H9 (cell line): ENCODE data around the gene BCAS4. TPM values are rescaled to one million over a fixed set of nuclear protein-coding genes. Genes with fewer than 3 reads are reported as not detected.
A peak's percentile ranks its signal among the peaks of the same experiment; 100 is the strongest.

ENCODE experiments used
- DNase-seq: peaks from one replicate; pipeline ENCODE4 v3.0.0-alpha.2; 2017
- H2AFZ ChIP-seq: one replicate; pipeline ENCODE4 v1.6.1; 2013; ENCODE audit warnings: mild to moderate bottlenecking, low read length, control low read depth, moderate library complexity
- H2AK5ac ChIP-seq: 2 replicates; pipeline ENCODE4 v1.6.1; 2013; ENCODE audit warnings: low read length, control low read depth, mixed read lengths; ENCODE audit not compliant: insufficient read length
- H2BK120ac ChIP-seq: one replicate; pipeline ENCODE4 v1.6.1; 2013; ENCODE audit warnings: low read depth, mild to moderate bottlenecking, low read length, control low read depth, inconsistent platforms; ENCODE audit not compliant: poor library complexity, severe bottlenecking
- H2BK12ac ChIP-seq: 2 replicates; pipeline ENCODE4 v1.6.1; 2013; ENCODE audit warnings: low read length, control low read depth, mixed read lengths, low read depth; ENCODE audit not compliant: insufficient read length
- H2BK15ac ChIP-seq: 2 replicates; pipeline ENCODE4 v1.6.1; 2013; ENCODE audit warnings: low read depth, low read length, control low read depth
- H2BK20ac ChIP-seq: one replicate; pipeline ENCODE4 v1.6.1; 2013; ENCODE audit warnings: low read depth, mild to moderate bottlenecking, low read length, control low read depth, inconsistent platforms; ENCODE audit not compliant: poor library complexity, severe bottlenecking
- H2BK5ac ChIP-seq: 2 replicates; pipeline ENCODE4 v1.6.1; 2013; ENCODE audit warnings: low read length, control low read depth, mixed read lengths; ENCODE audit not compliant: insufficient read length
- H3K14ac ChIP-seq: 2 replicates; pipeline ENCODE4 v1.6.1; 2013; ENCODE audit warnings: low read length, control low read depth; ENCODE audit not compliant: insufficient read depth
- H3K18ac ChIP-seq: 2 replicates; pipeline ENCODE4 v1.6.1; 2013; ENCODE audit warnings: low read depth, mild to moderate bottlenecking, mixed read lengths, low read length, control low read depth; ENCODE audit not compliant: insufficient read length
- H3K23ac ChIP-seq: 2 replicates; pipeline ENCODE4 v1.6.1; 2013; ENCODE audit warnings: low read length, control low read depth, mixed read lengths, low read depth; ENCODE audit not compliant: insufficient read length
- H3K23me2 ChIP-seq: 2 replicates; pipeline ENCODE4 v1.6.1; 2013; ENCODE audit warnings: low read depth, mild to moderate bottlenecking, mixed read lengths, low read length, control low read depth; ENCODE audit not compliant: insufficient read length, poor library complexity, severe bottlenecking
- H3K27ac ChIP-seq: 2 replicates; pipeline ENCODE4 v1.5.1; 2013; ENCODE audit warnings: low read length, control low read depth, mixed read lengths, low read depth; ENCODE audit not compliant: insufficient read length
- H3K27me3 ChIP-seq: 2 replicates; pipeline ENCODE4 v1.6.1; 2013; ENCODE audit warnings: low read length, control low read depth, inconsistent platforms; ENCODE audit not compliant: insufficient read depth
- H3K4ac ChIP-seq: 2 replicates; pipeline ENCODE4 v1.6.1; 2013; ENCODE audit warnings: low read depth, mild to moderate bottlenecking, control low read depth, inconsistent platforms, low read length, moderate library complexity
- H3K4me1 ChIP-seq: 2 replicates; pipeline ENCODE4 v1.6.1; 2013; ENCODE audit warnings: low read length, control low read depth, inconsistent platforms; ENCODE audit not compliant: insufficient read depth
- H3K4me2 ChIP-seq: 2 replicates; pipeline ENCODE4 v1.6.1; 2013; ENCODE audit warnings: low read length, control low read depth, mixed read lengths; ENCODE audit not compliant: insufficient read length, insufficient read depth
- H3K56ac ChIP-seq: 2 replicates; pipeline ENCODE4 v1.6.1; 2013; ENCODE audit warnings: low read depth, mild to moderate bottlenecking, mixed read lengths, low read length, control low read depth; ENCODE audit not compliant: insufficient read length
- H3K79me1 ChIP-seq: 2 replicates; pipeline ENCODE4 v1.6.1; 2013; ENCODE audit warnings: low read depth, mild to moderate bottlenecking, moderate library complexity, low read length, control low read depth, inconsistent platforms; ENCODE audit not compliant: insufficient read depth, poor library complexity, severe bottlenecking
- H3K79me2 ChIP-seq: 2 replicates; pipeline ENCODE4 v1.6.1; 2013; ENCODE audit warnings: low read length, control low read depth, inconsistent platforms; ENCODE audit not compliant: insufficient read depth
- H3K9ac ChIP-seq: 2 replicates; pipeline ENCODE4 v1.6.1; 2013; ENCODE audit warnings: low read length, control low read depth, mixed read lengths; ENCODE audit not compliant: insufficient read length; ENCODE audit errors: extremely low read depth
- H3K9me3 ChIP-seq: one replicate; pipeline ENCODE4 v1.6.1; 2013; ENCODE audit warnings: low read depth, low read length, inconsistent platforms; ENCODE audit not compliant: control insufficient read depth
- H3T11ph ChIP-seq: one replicate; pipeline ENCODE4 v1.6.1; 2013; ENCODE audit warnings: mild to moderate bottlenecking, low read length, control low read depth, inconsistent platforms
- H4K20me1 ChIP-seq: one replicate; pipeline ENCODE4 v1.6.1; 2013; ENCODE audit not compliant: control insufficient read depth, insufficient read length, insufficient read depth
- H4K5ac ChIP-seq: 2 replicates; pipeline ENCODE4 v1.6.1; 2013; ENCODE audit warnings: low read depth, mild to moderate bottlenecking, mixed read lengths, low read length, control low read depth; ENCODE audit not compliant: insufficient read length
- H4K8ac ChIP-seq: replicated peaks from 2 replicates; pipeline ENCODE4 v1.6.1; 2013; ENCODE audit warnings: low read length, control low read depth, mixed read lengths, low read depth; ENCODE audit not compliant: insufficient read length
- H4K91ac ChIP-seq: 2 replicates; pipeline ENCODE4 v1.6.1; 2013; ENCODE audit warnings: low read depth, mild to moderate bottlenecking, moderate library complexity, mixed read lengths, low read length, control low read depth; ENCODE audit not compliant: insufficient read length
- H3K27ac Mint-ChIP-seq, 3 experiments: 2 replicates in 2 of 3; 3 replicates in 1 of 3; pipeline ENCODE4 v1.8.0; 2020 to 2021; ENCODE audit warnings: mixed read lengths in 3 of 3, mild to moderate bottlenecking in 1 of 3, moderate library complexity in 1 of 3
- H3K27me3 Mint-ChIP-seq: 2 replicates; pipeline ENCODE4 v1.8.0; 2021; ENCODE audit warnings: low read depth, mild to moderate bottlenecking, moderate library complexity, mixed read lengths
- H3K36me3 Mint-ChIP-seq, 3 experiments: 2 replicates in 2 of 3; 3 replicates in 1 of 3; pipeline ENCODE4 v1.8.0; 2020 to 2021; ENCODE audit warnings: low read depth in 3 of 3, mixed read lengths in 3 of 3; ENCODE audit not compliant: insufficient read depth in 1 of 3
- H3K4me1 Mint-ChIP-seq, 2 experiments: 2 replicates each; pipeline ENCODE4 v1.8.0; 2020; ENCODE audit warnings: mixed read lengths in 2 of 2
- H3K4me3 Mint-ChIP-seq, 2 experiments: 2 replicates in 1 of 2; 3 replicates in 1 of 2; pipeline ENCODE4 v1.8.0; 2020 to 2021; ENCODE audit warnings: mild to moderate bottlenecking in 2 of 2, mixed read lengths in 2 of 2, moderate library complexity in 1 of 2
- H3K9me3 Mint-ChIP-seq, 2 experiments: 2 replicates in 1 of 2; 3 replicates in 1 of 2; pipeline ENCODE4 v1.8.0; 2020; ENCODE audit warnings: mild to moderate bottlenecking in 2 of 2, mixed read lengths in 2 of 2, moderate library complexity in 1 of 2
- CTCF ChIP-seq: fragments of 200-600 bp; sonication (generic); conservative IDR thresholded peaks from 3 replicates; pipeline ENCODE4 v1.8.0; 2021; ENCODE audit warnings: antibody characterized with exemption, mild to moderate bottlenecking
- WGBS: extraction: QIAGEN DNeasy Blood & Tissue Kit; methylation state at CpG from one replicate; pipeline ENCODE4 v1.1.7; 2013; ENCODE audit warnings: missing lambda C conversion rate, low lambda C conversion rate, mixed read lengths; ENCODE audit not compliant: insufficient read length; ENCODE audit errors: extremely low coverage; 5-methylcytosine and 5-hydroxymethylcytosine counted together
- total RNA-seq: library from RNA; stranded (reverse); gene quantifications from 2 replicates; pipeline ENCODE4 v1.2.1, GENCODE V29; 2021

The BCAS4 gene
- total RNA-seq, 1 experiment from 2014 or later, result 16.9 TPM

- no peak overlapping the region for H2BK15ac ChIP-seq
- no peak overlapping the region for H3K18ac ChIP-seq
- no peak overlapping the region for H2AFZ ChIP-seq
- whole genome bisulfite sequencing, result no CpG with 5 or more reads among the region's 12 CpGs
- no peak overlapping the region for H3T11ph ChIP-seq
- no peaks in the 10 kb centered on the region for H4K20me1 ChIP-seq
- H3K4me1 ChIP-seq, result no peaks in the 10 kb centered on the region
- Mint-ChIP-seq H3K4me1 (peaks cover 31 to 44% of the 10 kb centered on the region in 2 experiments), H3K27me3 (no peaks in the 10 kb centered on the region), H3K9me3 (no peaks in the 10 kb centered on the region), H3K4me3 (no peak overlapping the region; a peak in 1 of 5 replicates), H3K27ac (peak overlapping the region in 2 of 3 experiments; percentile 76 to 87; a peak in 2 of 7 replicates), H3K36me3 (peaks cover 0 to 2% (median 0%) of the 10 kb centered on the region in 3 experiments; a peak in 1 of 7 replicates)
- H3K9me3 ChIP-seq, result no peaks in the 10 kb centered on the region
- H3K4ac ChIP-seq, result no peak overlapping the region
- H3K4me2 ChIP-seq, result no peak overlapping the region
- no peak overlapping the region for H2BK12ac ChIP-seq
- no peak overlapping the region for H2BK5ac ChIP-seq
- no peak overlapping the region for H3K23ac ChIP-seq
- no peaks in the 10 kb centered on the region for H3K27me3 ChIP-seq
- no peaks in the 10 kb centered on the region for H3K79me1 ChIP-seq
- H3K27ac ChIP-seq, result no peak overlapping the region
- DNase-seq, result no peak
- H3K9ac ChIP-seq, result no peak overlapping the region
- H4K8ac ChIP-seq, result no peak overlapping the region
- no peak overlapping the region for H3K56ac ChIP-seq
- no peak overlapping the region for H3K14ac ChIP-seq
- H3K23me2 ChIP-seq, result no peaks in the 10 kb centered on the region
- H2AK5ac ChIP-seq, result no peak overlapping the region
- H4K91ac ChIP-seq, result no peak overlapping the region
- no peak overlapping the region for H4K5ac ChIP-seq
- no peak overlapping the region for H2BK20ac ChIP-seq
- H2BK120ac ChIP-seq, result no peak overlapping the region
- H3K79me2 ChIP-seq, result no peaks in the 10 kb centered on the region
- TF ChIP-seq CTCF, result no peak
These were observed 66.2 kb downstream of the BCAS4 start for GRCh38 chr20:50861012-50861411.
